NK-92 treated with Interleukin-12 subunit alpha and Interleukin-12 subunit beta, amount 100 ng/mL, for 24 hours (cell line): ENCODE measurements around the gene PIGU.

Experiments used
- DNase-seq: peaks from one replicate; lab custom pipeline; 2025; lab: John Stamatoyannopoulos, UW

The PIGU gene

GRCh38 chr20:34510575-34510974 lies 166.3 kb downstream of the PIGU start:
- no peak for DNase-seq
